Prostate gland (tissue), 2 donors: ENCODE data around the gene ALK.

ENCODE experiments used
- CTCF ChIP-seq, 4 experiments: fragments of 200-600 bp in 2 of 4; fragments of 450-650 bp in 2 of 4; sonication (generic) in 2 of 4; IDR thresholded peaks; 1 replicate in 3 of 4; 2 replicates in 1 of 4; pipeline ENCODE4 v1.5.1; 2016 to 2019; ENCODE audit warnings: antibody characterized with exemption in 4 of 4, mild to moderate bottlenecking in 2 of 4, moderate library complexity in 2 of 4
- POLR2A ChIP-seq: fragments of 450-650 bp; IDR thresholded peaks from one replicate; pipeline ENCODE4 v1.6.1; 2016; ENCODE audit warnings: antibody characterized with exemption, mild to moderate bottlenecking
- POLR2AphosphoS5 ChIP-seq: sonication (generic); formaldehyde crosslinking; IDR thresholded peaks from one replicate; pipeline ENCODE4 v1.6.1; 2017; ENCODE audit warnings: antibody characterized with exemption

- TF ChIP-seq CTCF (IDR thresholded peaks at IDR 0.05) (no peak), POLR2A (no peak), POLR2AphosphoS5 (no peak)
Measured at GRCh38 chr2:29806461-29806860, 114.9 kb downstream of the ALK start.
